GM23248 (cell line): ENCODE results near the gene EDDM13. TPM values are rescaled to one million over a fixed set of nuclear protein-coding genes. Genes with fewer than 3 reads are reported as not detected.

Source experiments
- DNase-seq: peaks from one replicate; pipeline ENCODE4 v3.0.0-alpha.2; 2015
- H2AFZ ChIP-seq: fragments of 200-600 bp; sonication (generic); 2 replicates; pipeline ENCODE4 v1.6.1; 2016; ENCODE audit warnings: antibody characterized with exemption
- H3F3A ChIP-seq: fragments of 200-600 bp; sonication (generic); 2 replicates; pipeline ENCODE4 v1.6.1; 2016; ENCODE audit warnings: mild to moderate bottlenecking, antibody characterized with exemption, mixed run types; ENCODE audit not compliant: insufficient read depth
- H3K27ac ChIP-seq: fragments of 200-600 bp; sonication (generic); 2 replicates; pipeline ENCODE4 v1.5.1; 2016; ENCODE audit warnings: mild to moderate bottlenecking
- H3K27me3 ChIP-seq: fragments of 200-600 bp; sonication (generic); replicated peaks from 2 replicates; pipeline ENCODE4 v1.6.1; 2016; ENCODE audit warnings: mild to moderate bottlenecking; ENCODE audit not compliant: insufficient read depth
- H3K36me3 ChIP-seq: fragments of 200-600 bp; sonication (generic); 2 replicates; pipeline ENCODE4 v1.6.1; 2016; ENCODE audit warnings: low read depth, mild to moderate bottlenecking
- H3K4me1 ChIP-seq: fragments of 200-600 bp; sonication (generic); 2 replicates; pipeline ENCODE4 v1.6.1; 2016; ENCODE audit warnings: mild to moderate bottlenecking; ENCODE audit not compliant: insufficient read depth
- H3K4me2 ChIP-seq: fragments of 200-600 bp; sonication (generic); one replicate; pipeline ENCODE4 v1.6.1; 2016; ENCODE audit warnings: mild to moderate bottlenecking; ENCODE audit not compliant: unreplicated experiment
- H3K4me3 ChIP-seq: fragments of 200-600 bp; sonication (generic); 2 replicates; pipeline ENCODE4 v1.5.1; 2016; ENCODE audit warnings: mild to moderate bottlenecking
- H3K79me2 ChIP-seq: fragments of 200-600 bp; sonication (generic); 2 replicates; pipeline ENCODE4 v1.6.1; 2016; ENCODE audit warnings: mild to moderate bottlenecking; ENCODE audit not compliant: insufficient read depth
- H3K9ac ChIP-seq: fragments of 200-600 bp; sonication (generic); 2 replicates; pipeline ENCODE4 v1.6.1; 2016; ENCODE audit warnings: mild to moderate bottlenecking
- H3K9me2 ChIP-seq: fragments of 200-600 bp; sonication (generic); 2 replicates; pipeline ENCODE4 v1.6.1; 2016; ENCODE audit warnings: mixed run types, mild to moderate bottlenecking, moderate library complexity; ENCODE audit not compliant: insufficient read depth
- H3K9me3 ChIP-seq: fragments of 200-600 bp; sonication (generic); one replicate; pipeline ENCODE4 v1.6.1; 2017; ENCODE audit warnings: low read depth
- H4K20me1 ChIP-seq: fragments of 200-600 bp; sonication (generic); 2 replicates; pipeline ENCODE4 v1.6.0; 2016; ENCODE audit not compliant: insufficient read depth
- EZH2 ChIP-seq: fragments of 200-600 bp; sonication (generic); IDR thresholded peaks from 2 replicates; pipeline ENCODE4 v1.6.1; 2018; ENCODE audit warnings: antibody characterized with exemption, mild to moderate bottlenecking; ENCODE audit not compliant: insufficient read depth, poor library complexity, severe bottlenecking
- EZH2phosphoT487 ChIP-seq: fragments of 200-600 bp; sonication (generic); IDR thresholded peaks from 2 replicates; pipeline ENCODE4 v1.6.1; 2018; ENCODE audit warnings: antibody characterized with exemption, moderate library complexity, mild to moderate bottlenecking, low read depth; ENCODE audit not compliant: insufficient read depth
- WGBS, 2 experiments: methylation state at CpG; one replicate each; pipeline ENCODE4 v1.1.6; 2015 to 2017; ENCODE audit warnings: low lambda C conversion rate in 2 of 2, low coverage in 1 of 2; ENCODE audit errors: missing lambda C conversion rate in 2 of 2; 5-methylcytosine and 5-hydroxymethylcytosine counted together
- in situ Hi-C: fragments of 300-500 bp; cut with MboI; formaldehyde crosslinking; loops from 2 replicates; pipeline ENCODE4 v1.15.0; 2020
- polyA plus RNA-seq: library from polyadenylated mRNA; unstranded; fragments of >200 nt; fragmentation: Nextera tagmentation; extraction: Ambion mirVana; gene quantifications from 2 replicates; pipeline ENCODE4 v1.2.1, GENCODE V29; 2016
- total RNA-seq: library from RNA; depleted of rRNA; stranded (reverse); fragments of >200 nt; shearing (Covaris generic); gene quantifications from 2 replicates; pipeline ENCODE4 v1.2.3, GENCODE V29; 2014

The EDDM13 gene
- total and polyA plus RNA-seq, 2 experiments from 2014 or later: not detected

GRCh38 chr19:56294549-56294948 is 22.0 kb downstream of the EDDM13 start:
- H3K79me2 ChIP-seq: no peaks in the 10 kb centered on the region
- 83 to 86% methylated on average over 4 of the region's 4 CpGs for WGBS, 2 experiments
- no peak for DNase-seq
- no peak overlapping the region for H3K9ac ChIP-seq
- no peaks in the 10 kb centered on the region for H3K9me3 ChIP-seq
- no peak overlapping the region for H3K4me3 ChIP-seq
- no peak overlapping the region for H3K27ac ChIP-seq
- in situ Hi-C loops: no loop called here
- no peaks in the 10 kb centered on the region for H4K20me1 ChIP-seq
- H3K4me1 ChIP-seq: no peaks in the 10 kb centered on the region
- no peaks in the 10 kb centered on the region for H3K36me3 ChIP-seq
- no peaks in the 10 kb centered on the region for H3K27me3 ChIP-seq
- no peak overlapping the region for H3K4me2 ChIP-seq
- no peaks in the 10 kb centered on the region for H3F3A ChIP-seq
- no peaks in the 10 kb centered on the region for H3K9me2 ChIP-seq
- no peak overlapping the region for H2AFZ ChIP-seq
- no peak for TF ChIP-seq EZH2
- TF ChIP-seq EZH2phosphoT487: no peak

GRCh38 chr19:56295531-56296455 is 23.2 kb downstream of the EDDM13 start:
- Histone ChIP-seq H3K4me2 (no peak overlapping the region), H3K36me3 (no peaks in the 10 kb centered on the region), H2AFZ (no peak overlapping the region), H3K9me3 (no peaks in the 10 kb centered on the region), H3K4me3 (no peak overlapping the region), H3K4me1 (no peaks in the 10 kb centered on the region), H3K9ac (no peak overlapping the region), H3F3A (no peaks in the 10 kb centered on the region), H3K27ac (no peak overlapping the region), H3K9me2 (no peaks in the 10 kb centered on the region), H3K27me3 (no peaks in the 10 kb centered on the region), H4K20me1 (no peaks in the 10 kb centered on the region), H3K79me2 (no peaks in the 10 kb centered on the region)
- 96 to 97% methylated on average over 22 of the region's 22 CpGs for WGBS, 2 experiments
- in situ Hi-C loops: no loop called here
- DNase-seq: no peak
- TF ChIP-seq EZH2 (no peak), EZH2phosphoT487 (no peak)

- no peak for DNase-seq
- TF ChIP-seq EZH2phosphoT487: no peak
- no peak for TF ChIP-seq EZH2
- WGBS, 2 experiments: 93 to 100% methylated on average over 3 of the region's 3 CpGs
- H3K4me1 ChIP-seq: no peaks in the 10 kb centered on the region
- H3K9me2 ChIP-seq: no peaks in the 10 kb centered on the region
- H3K27ac ChIP-seq: no peak overlapping the region
- no peaks in the 10 kb centered on the region for H3K9me3 ChIP-seq
- no peak overlapping the region for H3K4me2 ChIP-seq
- H3K79me2 ChIP-seq: no peaks in the 10 kb centered on the region
- H4K20me1 ChIP-seq: no peaks in the 10 kb centered on the region
- no peaks in the 10 kb centered on the region for H3K27me3 ChIP-seq
- H3K36me3 ChIP-seq: no peaks in the 10 kb centered on the region
- no peak overlapping the region for H3K4me3 ChIP-seq
- H2AFZ ChIP-seq: no peak overlapping the region
- no peak overlapping the region for H3K9ac ChIP-seq
- no peaks in the 10 kb centered on the region for H3F3A ChIP-seq
- in situ Hi-C loops: no loop called here
Measured at GRCh38 chr19:56297010-56297409, 24.5 kb downstream of the EDDM13 start.

GRCh38 chr19:56299688-56300087 is 27.1 kb downstream of the EDDM13 start:
- Histone ChIP-seq H3K9ac (no peak overlapping the region), H3K27me3 (no peaks in the 10 kb centered on the region), H3K27ac (no peak overlapping the region), H3K9me2 (no peaks in the 10 kb centered on the region), H3K79me2 (no peaks in the 10 kb centered on the region), H3K9me3 (no peaks in the 10 kb centered on the region), H3K4me2 (no peak overlapping the region), H3K36me3 (no peaks in the 10 kb centered on the region), H3F3A (no peaks in the 10 kb centered on the region), H3K4me3 (no peak overlapping the region), H3K4me1 (no peaks in the 10 kb centered on the region), H2AFZ (no peak overlapping the region), H4K20me1 (no peaks in the 10 kb centered on the region)
- TF ChIP-seq EZH2 (no peak), EZH2phosphoT487 (no peak)
- 79 to 89% methylated on average over 3 of the region's 3 CpGs for WGBS, 2 experiments
- in situ Hi-C loops: no loop called here
- no peak for DNase-seq
